Middle frontal gyrus (tissue), 1 donor: ENCODE data around the gene UBE2D2.
"Not testable (repeated sequence)": the region's sequence is repeated elsewhere in the genome, so short reads cannot be mapped to it uniquely, and the experiment has no call there.

Source experiments
- DNase-seq: peaks from one replicate; pipeline ENCODE4 v3.0.0-alpha.2; 2015; ENCODE audit warnings: low spot score; ENCODE audit errors: extremely low spot score

The UBE2D2 gene

DNA sequence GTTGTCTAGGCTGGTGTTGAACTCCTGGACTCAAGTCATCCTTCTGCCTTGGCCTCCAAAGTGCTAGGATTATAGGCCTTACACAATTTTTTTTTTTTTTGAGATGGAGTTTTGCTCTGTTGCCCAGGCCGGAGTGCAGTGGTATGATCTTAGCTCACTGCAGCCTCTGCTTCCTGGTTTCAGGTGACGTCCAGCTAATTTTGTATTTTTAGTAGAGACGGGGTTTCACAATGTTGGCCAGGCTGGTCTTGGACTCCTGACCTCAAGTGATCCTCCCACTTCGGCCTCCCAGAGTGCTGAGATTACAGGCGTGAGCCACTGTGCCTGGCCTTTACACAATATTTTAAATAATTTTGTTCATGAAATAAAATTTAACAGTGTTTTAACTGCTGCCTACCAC lies 21.0 kb downstream of the UBE2D2 start:
- DNase-seq = not testable (repeated sequence)

DNA sequence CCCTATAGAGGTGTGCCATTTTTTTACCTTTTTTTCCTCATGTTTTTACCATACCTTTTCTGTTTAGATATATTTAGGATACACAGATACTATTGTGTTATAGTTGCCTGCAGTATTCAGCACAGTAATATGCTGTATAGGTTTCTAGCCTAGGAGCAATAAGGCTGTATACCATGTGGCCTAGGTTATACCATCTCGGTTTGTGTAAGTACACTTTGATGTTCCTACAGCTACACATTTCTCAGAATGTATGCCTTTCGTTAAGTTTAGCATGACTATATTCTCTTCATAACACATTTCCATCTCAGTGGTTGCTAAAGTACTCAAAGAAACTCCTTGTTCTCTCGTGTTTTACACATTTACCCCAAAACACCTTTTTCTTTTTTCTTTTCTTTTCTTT lies 23.0 kb downstream of the UBE2D2 start:
- DNase-seq = no peak

DNA sequence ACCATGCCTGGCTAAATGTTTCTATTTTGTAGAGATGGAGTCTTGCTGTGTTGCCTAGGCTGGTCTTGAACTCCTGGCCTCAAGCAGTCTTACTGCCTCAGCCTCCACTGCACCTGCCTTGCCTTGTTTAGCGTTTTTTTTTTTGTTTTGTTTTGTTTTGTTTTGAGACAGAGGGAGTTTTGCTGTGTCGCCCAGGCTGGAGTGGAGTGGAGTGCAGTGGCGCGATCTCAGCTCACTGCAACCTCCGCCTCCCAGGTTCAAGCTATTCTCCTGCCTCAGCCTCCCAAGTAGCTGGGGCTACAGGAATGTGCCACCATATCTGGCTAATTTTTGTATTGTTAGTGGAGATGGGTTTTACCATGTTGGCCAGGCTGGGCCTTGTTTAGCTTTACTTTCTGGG lies 27.0 kb downstream of the UBE2D2 start:
- not testable (repeated sequence) for DNase-seq

DNA sequence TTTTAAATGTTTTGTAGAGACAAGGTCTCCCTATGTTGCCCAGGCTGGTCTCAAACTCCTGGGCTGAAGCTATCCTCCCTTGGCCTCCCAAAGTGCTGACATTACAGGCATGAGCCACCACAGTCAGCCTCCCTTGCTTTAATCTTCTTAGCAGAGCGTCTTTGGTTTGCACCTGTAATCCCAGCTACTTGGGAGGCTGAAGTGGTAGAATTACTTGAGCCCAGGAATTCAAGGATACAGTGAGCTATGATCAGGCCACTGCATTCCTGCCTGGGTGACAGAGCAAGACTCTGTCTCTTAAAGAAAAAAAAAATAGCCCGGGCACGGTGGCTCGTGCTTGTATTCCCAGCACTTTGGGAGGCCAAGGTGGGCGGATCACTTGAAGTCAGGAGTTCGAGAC lies 27.8 kb downstream of the UBE2D2 start:
- DNase-seq = no peak

DNA sequence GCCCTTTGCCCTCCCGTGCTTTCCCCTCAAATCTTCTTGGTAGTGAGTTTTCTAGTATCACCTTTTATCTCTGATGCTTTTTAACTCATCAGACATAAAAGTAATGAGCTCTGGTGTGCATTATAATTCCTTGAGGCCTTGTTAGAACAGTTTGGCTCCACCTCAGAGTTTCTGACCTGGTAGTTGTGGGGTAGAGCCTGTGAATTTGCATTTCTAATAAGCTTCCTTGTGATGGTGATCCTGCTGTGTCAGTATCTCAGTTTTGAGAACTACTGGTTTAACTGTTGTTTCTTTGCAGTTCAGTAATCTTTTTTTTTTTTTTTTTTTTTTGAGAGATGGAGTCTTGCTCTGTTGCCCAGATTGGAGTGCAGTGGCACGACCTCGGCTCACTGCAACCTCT lies 31.1 kb downstream of the UBE2D2 start:
- DNase-seq = no peak

DNA sequence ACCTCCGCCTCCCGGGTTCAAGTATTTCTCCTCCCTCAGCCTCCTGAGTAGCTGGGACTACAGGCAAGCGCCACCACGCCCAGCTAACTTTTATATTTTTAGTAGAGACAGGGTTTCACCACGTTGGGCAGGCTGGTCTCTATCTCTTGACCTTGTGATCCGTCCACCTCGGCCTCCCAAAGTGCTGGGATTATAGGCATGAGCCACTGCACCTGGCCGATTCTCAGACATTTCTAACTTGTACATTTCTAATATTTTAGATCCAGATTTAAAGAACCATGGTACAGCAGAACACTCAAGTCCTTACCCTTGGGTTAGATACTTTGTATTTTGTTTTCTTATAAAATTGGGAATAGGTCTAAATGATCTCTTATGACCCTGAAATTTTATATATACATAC lies 31.9 kb downstream of the UBE2D2 start:
- not testable (repeated sequence) for DNase-seq

DNA sequence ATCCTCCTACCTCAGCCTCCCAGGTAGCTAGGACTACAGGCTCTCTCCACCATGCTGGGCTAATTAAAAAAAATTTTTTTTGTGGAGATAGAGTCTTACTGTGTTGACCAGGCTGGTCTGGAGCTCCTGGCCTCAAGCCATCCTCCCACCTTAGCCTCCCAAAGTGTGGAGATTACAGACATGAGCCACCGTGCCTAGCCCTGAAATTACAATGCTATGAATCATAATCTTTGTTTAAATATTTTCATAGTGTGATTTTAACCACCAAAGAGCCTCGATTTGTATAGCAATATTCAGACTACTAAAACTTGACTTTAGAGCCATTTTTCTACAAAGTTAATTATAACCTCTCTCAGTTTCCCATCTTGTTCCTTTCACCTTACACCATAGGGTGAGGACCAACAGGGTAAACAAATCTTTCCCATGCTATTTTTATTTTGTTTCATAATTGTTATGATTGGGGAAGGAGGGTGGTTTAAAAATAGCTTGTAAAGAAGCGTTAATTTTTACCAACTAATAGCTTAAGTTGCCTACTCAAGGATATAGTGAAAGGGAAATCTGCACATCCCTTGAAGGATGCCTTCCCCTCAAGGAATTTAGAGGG lies 32.7 kb downstream of the UBE2D2 start:
- no peak for DNase-seq

DNA sequence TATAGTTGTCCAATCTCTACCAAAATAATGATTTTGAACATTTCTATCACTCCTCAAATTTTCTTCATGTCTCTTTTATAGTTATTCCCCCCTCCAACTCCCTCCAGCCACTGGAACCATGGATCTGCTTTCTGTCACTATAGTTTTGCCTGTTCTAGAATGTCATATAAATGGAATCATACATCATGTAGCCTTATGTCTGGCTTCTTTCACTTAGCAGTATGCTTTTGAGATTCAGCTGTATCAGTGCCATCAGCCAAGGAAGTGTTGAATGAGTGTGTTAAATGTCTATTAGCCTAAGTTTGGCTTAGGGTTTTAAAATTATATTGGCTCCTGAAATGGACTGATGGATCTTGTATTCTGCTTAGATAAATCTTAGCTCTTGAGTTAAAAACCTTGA lies 36.0 kb downstream of the UBE2D2 start:
- no peak for DNase-seq

DNA sequence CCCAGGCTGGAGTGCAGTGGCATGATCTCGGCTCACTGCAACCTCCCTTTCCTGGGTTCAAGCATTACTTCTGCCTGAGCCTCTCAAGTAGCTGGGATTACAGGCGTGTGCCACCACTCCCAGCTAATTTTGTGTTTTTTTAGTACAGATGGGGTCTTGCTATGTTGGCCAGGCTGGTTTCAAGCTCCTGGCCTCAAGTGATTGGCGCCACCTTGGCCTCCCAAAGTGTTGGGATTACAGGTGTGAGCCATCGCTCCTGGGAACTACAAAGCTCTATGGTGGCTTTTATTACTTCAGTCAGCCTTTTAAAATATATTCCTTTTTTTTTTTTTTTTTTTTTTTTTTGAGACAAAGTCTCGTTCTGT lies 37.4 kb downstream of the UBE2D2 start:
- DNase-seq = not testable (repeated sequence)

DNA sequence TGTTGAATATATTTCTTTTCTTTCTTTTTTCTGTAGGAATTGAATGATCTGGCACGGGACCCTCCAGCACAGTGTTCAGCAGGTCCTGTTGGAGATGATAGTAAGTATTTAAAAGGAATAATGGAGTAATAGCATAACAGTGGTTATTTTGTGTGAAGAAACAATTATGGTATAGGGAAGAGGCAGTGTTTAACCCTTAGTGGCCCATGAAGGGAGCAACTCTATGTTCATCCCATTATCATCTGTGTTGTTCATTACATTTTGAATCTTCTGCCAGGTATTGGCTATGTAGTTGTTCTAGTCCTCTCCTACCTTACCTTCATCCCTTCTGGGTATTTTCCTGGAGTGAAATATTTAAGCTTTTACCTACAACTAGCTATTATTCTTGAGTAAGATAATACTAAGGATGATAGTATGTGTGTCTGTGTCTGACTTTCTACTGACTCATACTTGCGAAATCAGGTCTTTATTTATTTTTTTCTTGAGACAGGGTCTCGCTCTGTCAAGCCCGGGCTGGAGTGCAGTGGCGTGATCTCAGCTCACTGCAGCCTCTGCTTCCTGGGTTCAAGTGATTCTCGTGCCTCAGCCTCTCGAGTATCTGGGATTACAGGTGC lies 39.3 kb downstream of the UBE2D2 start:
- DNase-seq = no peak

DNA sequence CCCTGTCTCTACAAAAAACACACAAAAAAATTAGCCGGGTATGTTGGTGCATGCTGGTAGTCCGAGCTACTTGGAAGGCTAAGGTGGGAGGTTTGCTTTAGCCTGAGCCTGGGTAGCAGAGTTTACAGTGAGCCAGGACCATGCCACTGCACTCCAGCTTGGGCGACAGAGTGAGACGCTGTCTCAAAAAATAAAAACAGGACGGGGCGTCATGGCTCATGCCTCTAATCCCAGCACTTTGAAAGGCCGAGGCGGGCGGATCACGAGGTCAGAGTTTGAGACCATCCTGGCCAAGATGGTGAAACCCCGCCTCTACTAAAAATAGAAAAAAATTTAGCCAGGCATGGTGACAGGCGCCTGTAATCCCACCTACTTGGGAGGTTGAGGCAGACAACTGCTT lies 40.3 kb downstream of the UBE2D2 start:
- no peak for DNase-seq

DNA sequence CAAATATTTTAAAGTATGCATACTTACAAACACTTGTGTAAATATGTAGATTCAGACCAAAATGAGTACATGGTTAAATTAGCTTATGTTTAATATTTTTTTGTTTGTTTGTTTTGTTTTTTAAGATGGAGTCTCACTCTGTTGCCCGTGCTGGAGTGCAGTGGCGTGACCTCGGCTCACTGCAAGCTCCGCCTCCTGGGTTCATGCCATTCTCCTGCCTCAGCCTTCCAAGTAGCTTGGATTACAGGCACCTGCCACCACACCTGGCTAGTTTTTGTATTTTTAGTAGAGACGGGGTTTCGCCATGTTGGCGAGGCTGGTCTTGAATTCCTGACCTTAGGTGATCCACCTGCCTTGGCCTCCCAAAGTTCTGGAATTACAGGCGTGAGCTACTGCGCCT lies 40.8 kb downstream of the UBE2D2 start:
- not testable (repeated sequence) for DNase-seq

DNA sequence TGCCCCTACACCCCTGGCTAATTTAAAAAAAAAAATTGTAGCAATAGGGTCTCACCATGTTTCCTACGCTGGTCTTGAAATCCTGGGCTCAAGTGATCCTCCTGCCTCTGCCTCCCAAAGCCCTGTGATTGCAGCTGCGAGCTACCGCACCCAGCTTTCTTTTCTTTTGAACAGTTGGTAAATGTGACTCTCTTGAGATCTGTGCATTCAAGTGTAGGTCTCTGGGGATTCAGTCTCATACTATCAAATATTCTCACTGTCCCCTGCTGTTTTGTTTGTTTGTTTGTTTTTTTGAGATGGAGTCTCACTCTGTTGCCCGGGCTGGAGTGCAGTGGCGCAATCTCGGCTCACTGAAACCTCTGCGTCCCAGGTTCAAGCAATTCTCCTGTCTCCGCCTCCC lies 44.7 kb downstream of the UBE2D2 start:
- DNase-seq = no peak

DNA sequence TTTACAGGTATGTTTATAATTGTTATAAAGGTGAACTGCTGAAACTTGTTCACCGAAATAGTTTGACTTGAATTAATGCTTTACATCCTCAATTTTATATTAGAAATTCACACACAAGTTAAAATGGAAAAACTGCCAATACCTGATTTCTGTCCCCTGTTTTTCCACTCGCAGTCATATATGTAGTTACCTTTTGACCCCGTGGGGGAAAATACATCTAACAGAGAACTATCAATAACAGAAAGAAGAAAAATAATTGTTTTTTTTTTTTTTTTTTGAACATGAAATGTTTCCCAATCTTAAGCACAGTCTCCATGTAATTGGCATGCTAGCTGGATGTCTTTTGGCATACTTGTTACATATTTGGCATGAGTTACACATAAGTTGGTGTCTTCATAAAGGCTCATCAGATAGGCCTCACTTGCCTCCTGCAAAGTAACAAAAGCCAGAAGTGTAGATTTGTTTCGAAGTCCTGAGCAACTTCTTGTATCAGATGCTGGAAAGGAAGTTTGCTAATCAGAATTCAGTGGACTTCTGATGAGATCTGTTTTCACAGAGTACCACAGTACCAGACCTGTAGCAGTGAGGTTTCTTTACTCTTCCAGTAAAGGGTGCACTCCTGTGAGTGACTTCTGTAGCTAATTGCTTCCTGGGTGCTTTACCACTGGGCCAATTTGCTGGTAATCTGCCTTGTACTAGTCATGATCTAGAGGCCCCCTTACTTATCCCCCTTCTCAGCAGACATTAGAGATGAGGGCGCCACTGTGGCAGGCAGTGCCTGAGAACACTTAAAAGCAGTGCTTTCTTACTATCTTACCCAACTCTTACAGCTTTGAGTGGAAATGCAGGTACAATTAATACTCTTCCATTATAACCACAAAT lies 50.8 kb downstream of the UBE2D2 start:
- no peak for DNase-seq

DNA sequence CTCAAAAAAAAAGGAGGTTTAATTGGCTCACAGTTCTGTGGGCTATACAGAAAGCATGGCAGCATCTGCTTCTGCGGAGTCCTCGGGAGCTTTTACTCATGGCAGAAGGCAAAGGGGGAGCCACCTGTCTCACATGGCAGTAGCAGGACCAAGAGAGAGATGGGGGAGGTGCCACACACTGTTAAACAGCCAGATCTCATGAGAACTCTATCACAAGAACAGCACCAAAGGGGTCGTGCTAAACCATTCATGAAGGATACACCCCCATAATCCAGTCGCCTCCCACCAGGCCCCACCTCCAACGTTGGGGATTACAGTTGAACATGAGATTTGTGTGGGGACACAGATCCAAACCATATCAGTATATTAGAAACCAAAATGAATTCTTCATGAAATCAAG lies 58.7 kb downstream of the UBE2D2 start:
- DNase-seq = no peak

DNA sequence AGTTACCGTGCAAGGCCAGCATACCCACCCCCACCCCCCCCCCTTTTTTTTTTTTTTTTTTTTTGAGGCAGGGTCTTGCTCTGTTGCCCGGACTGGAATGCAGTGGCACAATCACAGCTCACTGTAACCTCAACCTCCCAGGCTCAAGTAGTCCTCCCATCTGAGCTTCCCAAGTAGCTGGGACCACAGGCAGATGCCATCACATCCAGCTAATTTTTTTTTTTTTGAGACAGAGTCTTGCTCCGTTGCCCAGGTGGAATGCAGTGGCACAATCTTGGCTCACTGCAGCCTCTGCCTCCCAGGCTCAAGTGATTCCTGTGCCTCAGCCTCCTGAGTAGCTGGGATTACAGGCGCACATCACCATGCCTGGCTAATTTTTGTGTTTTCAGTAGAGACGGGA lies 64.3 kb downstream of the UBE2D2 start:
- DNase-seq = not testable (repeated sequence)

DNA sequence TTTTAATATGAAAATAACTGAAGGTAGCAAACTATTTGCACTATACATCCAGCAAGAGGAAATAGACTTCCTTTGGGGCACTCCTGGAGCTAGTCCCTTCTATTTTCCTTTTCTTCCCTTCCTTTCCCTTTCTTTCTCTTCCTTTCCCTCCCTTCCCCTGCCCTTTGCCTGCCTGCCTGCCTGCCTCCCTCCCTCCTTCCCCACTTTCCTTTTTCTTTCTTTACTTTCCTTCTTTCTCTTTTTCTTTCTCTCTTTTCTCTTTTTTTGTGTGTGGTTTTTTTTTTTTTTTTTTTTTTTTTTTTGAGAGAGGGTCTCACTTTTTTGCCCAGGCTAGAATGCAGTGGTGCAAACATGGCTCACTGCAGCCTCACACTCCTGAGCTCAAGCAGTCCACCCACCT lies 69.7 kb downstream of the UBE2D2 start:
- DNase-seq = no peak

DNA sequence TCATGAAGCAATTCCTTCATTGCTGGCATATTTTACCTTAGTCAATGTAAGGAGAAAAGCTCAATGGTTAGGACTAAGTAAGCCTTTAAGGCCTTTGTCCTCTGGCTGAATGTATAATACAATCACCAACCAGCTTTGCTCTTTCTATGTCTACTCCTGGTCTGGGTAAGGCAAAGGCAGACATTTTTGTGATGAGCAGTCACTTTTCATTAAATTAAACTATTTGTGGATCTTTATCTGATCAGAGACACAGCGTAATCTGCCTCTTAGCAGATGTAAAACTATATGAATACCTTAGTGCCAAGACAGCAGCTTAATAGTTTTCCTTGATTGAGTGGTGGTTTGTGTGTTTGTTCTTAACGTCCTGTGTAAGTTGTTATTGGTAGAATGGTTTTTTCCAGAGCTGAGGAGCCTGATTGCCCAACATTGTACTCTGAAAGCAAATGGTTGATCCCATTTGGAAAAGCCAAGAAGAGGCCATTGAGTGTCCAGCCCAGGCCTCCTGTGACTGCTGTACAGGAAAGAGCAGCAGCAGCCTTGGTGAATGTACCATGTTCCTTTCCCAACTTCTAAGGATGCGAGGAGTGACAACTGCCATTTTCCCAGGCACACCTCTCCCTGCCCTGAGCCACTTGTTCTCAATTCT lies 70.5 kb downstream of the UBE2D2 start:
- DNase-seq = no peak

DNA sequence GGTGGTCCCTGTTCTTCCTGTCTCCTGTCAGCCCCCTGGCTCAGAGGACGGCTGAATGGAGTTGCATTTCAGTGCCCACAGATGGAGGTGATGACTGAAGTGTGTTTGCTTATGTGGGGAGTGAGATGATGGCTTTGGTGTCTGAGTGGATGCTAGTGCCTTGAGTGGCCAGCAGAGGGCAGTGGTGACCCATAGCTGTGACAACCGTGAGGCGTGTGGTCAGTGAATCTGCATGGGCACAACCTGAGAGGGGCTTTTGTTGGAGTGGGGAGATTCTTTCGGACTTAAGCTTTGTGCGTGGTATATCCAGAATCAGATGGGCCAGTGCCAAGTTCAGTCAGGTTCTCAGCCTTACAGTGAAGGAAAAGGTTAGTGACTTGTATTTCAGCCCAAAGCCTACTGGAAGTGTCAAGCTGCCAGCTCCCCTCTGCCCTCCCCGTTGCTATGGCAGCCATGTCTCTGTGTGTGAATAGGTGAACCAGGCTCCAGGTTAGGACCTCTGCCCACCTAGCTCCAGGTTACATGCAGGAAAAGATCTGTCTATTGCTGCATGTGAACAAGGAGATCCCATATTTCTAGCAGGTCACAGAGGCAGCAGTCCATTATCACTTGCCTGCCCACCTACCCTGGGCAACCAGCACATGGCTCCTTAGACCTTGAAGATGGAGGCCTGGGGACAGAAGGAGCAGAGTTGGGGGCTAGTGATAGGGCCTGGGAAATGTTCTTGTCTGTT lies 72.3 kb downstream of the UBE2D2 start:
- DNase-seq = peak; percentile 62

DNA sequence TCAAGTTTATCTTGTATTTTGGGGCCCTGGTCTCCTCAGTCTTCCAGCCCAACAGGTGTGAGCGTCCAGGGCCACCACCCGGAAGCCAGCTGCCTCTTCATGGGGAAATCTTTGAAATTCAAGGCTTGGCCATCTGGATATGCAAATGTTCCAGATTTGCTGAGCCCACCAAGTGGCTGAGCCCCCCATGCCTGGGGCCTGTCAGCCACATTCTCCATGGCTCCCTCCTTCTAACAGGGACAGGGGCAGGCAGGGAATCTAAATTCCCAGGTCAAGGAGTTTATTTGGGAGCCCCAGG lies 72.8 kb downstream of the UBE2D2 start:
- no peak for DNase-seq

DNA sequence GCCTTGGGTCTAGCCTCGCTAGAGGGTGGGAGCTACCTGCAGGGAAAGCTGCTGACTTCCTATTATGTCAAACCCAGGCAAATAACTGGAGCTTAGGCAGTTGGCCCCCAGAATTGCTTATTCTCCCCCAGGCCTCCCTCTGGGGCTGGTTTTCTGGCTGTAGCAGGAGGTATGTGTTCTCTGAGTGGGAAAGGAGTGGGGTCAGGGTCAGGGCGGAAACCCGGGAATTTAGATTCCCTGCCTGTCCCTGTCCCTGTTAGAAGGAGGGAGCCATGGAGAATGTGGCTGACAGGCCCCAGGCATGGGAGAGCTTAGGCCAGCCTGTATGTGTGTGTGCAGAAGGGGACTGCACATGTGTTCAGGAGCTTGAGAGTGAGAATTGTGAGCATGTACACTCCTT lies 73.4 kb downstream of the UBE2D2 start:
- no peak for DNase-seq

DNA sequence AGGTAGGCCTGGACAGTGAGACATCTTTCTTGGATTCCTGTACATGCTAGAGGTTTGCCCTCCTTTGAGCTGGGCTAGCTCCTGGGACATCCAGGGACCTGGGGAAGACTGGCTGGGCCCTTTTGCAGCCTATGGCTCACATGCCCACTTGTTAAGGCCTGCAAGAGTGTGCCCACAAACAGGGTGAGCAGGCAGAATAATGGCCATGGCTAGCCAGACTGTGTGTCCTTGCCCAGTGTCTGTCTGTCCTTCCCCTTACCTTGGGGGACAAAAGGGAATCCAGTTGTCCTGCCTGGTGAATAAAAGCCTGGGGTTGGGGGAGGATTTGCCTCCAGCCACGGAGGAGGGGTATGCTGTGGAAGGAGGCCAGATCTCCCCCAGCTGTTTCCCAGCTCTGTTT lies 74.1 kb downstream of the UBE2D2 start:
- DNase-seq = no peak
